ENCODE measurements around the gene TLCD1.

The TLCD1 gene

GRCh38 chr17:28698253-28698941 is 27.6 kb downstream of the TLCD1 start:
- Histone ChIP-seq H3K27me3 (ENCODE audit: insufficient read depth, low read length, poor library complexity) (no peaks in the 10 kb centered on the region), H2AFZ (ENCODE audit: low read depth, low read length) (no peak overlapping the region), H4K20me1 (ENCODE audit: insufficient read depth, low read length) (no peaks in the 10 kb centered on the region), H3K36me3 (ENCODE audit: insufficient read depth, low read length) (peaks cover 100% of the 10 kb centered on the region), H3K4me1 (ENCODE audit: insufficient read depth, low read length) (no peaks in the 10 kb centered on the region), H3K79me2 (ENCODE audit: insufficient read depth, low read length) (no peaks in the 10 kb centered on the region), H3K9me3 (ENCODE audit: insufficient read depth, low read length, severe bottlenecking) (no peaks in the 10 kb centered on the region), H3K27ac (ENCODE audit: low read length) (no peak overlapping the region), H3K9ac (ENCODE audit: low read depth, low read length) (no peak overlapping the region), H3K4me3 (ENCODE audit: low read depth in 1 of 2, low read length in 2 of 2) (no peak overlapping the region), H3K4me2 (ENCODE audit: insufficient read depth, low read length) (no peak overlapping the region)
- DNase-seq = no peak
- no peak for ATAC-seq (ENCODE audit: insufficient read depth, low read depth)
- no peak for TF ChIP-seq EZH2 (IDR thresholded peaks at IDR 0.05; ENCODE audit: borderline replicate concordance, low read depth, low read length, severe bottlenecking)
- TF ChIP-seq CTCF (IDR thresholded peaks at IDR 0.05; ENCODE audit: borderline replicate concordance, extremely low read depth, low read length, poor library complexity, severe bottlenecking) = no peak

DNA sequence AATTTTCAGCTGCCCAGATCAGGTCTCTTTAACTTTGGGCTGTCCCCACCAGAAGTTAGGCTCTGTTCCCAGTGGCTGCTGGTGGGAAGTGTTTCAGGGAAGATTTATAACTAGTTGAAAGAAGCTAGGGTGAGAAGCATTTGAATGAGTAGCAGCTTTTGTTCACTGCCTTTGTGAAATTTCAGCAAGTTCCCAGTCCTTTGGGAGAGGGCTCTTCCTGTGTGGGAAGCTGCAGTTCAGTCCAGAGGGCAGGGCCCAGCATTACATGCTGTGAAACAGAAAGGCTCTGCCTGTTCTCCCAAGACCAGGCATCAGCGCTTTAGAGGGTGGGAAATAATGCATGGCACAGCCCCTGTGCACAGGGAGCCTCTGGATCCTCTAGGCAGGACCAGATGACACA is 32.2 kb downstream of the TLCD1 start:
- Histone ChIP-seq H3K4me1 (ENCODE audit: insufficient read depth, low read length) (no peaks in the 10 kb centered on the region), H2AFZ (ENCODE audit: low read depth, low read length) (no peak overlapping the region), H4K20me1 (ENCODE audit: insufficient read depth, low read length) (0 out of 2 replicates have a peak, but pooled peaks cover 4% of the 10 kb centered on the region), H3K4me3 (ENCODE audit: low read depth in 1 of 2, low read length in 2 of 2) (no peak overlapping the region), H3K9ac (ENCODE audit: low read depth, low read length) (no peak overlapping the region), H3K36me3 (ENCODE audit: insufficient read depth, low read length) (peaks cover 93% of the 10 kb centered on the region), H3K9me3 (ENCODE audit: insufficient read depth, low read length, severe bottlenecking) (no peaks in the 10 kb centered on the region), H3K27ac (ENCODE audit: low read length) (no peak overlapping the region), H3K4me2 (ENCODE audit: insufficient read depth, low read length) (no peak overlapping the region), H3K27me3 (ENCODE audit: insufficient read depth, low read length, poor library complexity) (no peaks in the 10 kb centered on the region), H3K79me2 (ENCODE audit: insufficient read depth, low read length) (no peaks in the 10 kb centered on the region)
- ATAC-seq (ENCODE audit: insufficient read depth, low read depth) = no peak
- TF ChIP-seq CTCF (IDR thresholded peaks at IDR 0.05; ENCODE audit: borderline replicate concordance, extremely low read depth, low read length, poor library complexity, severe bottlenecking) (no peak), EZH2 (IDR thresholded peaks at IDR 0.05; ENCODE audit: borderline replicate concordance, low read depth, low read length, severe bottlenecking) (no peak)
- no peak for DNase-seq

- TF ChIP-seq CTCF (IDR thresholded peaks at IDR 0.05; ENCODE audit: borderline replicate concordance, extremely low read depth, low read length, poor library complexity, severe bottlenecking) (no peak), EZH2 (IDR thresholded peaks at IDR 0.05; ENCODE audit: borderline replicate concordance, low read depth, low read length, severe bottlenecking) (no peak)
- Histone ChIP-seq H3K4me1 (ENCODE audit: insufficient read depth, low read length) (no peaks in the 10 kb centered on the region), H3K27ac (ENCODE audit: low read length) (no peak overlapping the region)
Observed at GRCh38 chr17:28689011-28689410, 37.0 kb downstream of the TLCD1 start.

More at GRCh38 chr17:28689011-28689410, 37.0 kb downstream of the TLCD1 start:
- no peak overlapping the region for H3K4me2 ChIP-seq (ENCODE audit: insufficient read depth, low read length)
- DNase-seq (no peak), ATAC-seq (ENCODE audit: insufficient read depth, low read depth) (no peak)
- H3K79me2 ChIP-seq (ENCODE audit: insufficient read depth, low read length) = no peaks in the 10 kb centered on the region
- no peak overlapping the region for H2AFZ ChIP-seq (ENCODE audit: low read depth, low read length)
- H3K27me3 ChIP-seq (ENCODE audit: insufficient read depth, low read length, poor library complexity) = no peaks in the 10 kb centered on the region
- peaks cover 92% of the 10 kb centered on the region for H3K36me3 ChIP-seq (ENCODE audit: insufficient read depth, low read length)
- H3K4me3 ChIP-seq (ENCODE audit: low read depth in 1 of 2, low read length in 2 of 2) = no peak overlapping the region
- 0 out of 2 replicates have a peak, but pooled peaks cover 4% of the 10 kb centered on the region for H4K20me1 ChIP-seq (ENCODE audit: insufficient read depth, low read length)
- no peaks in the 10 kb centered on the region for H3K9me3 ChIP-seq (ENCODE audit: insufficient read depth, low read length, severe bottlenecking)
- no peak overlapping the region for H3K9ac ChIP-seq (ENCODE audit: low read depth, low read length)
